Endothelial cell of umbilical vein (primary cell): ENCODE data around the gene NRXN3. TPM values are rescaled to one million over a fixed set of nuclear protein-coding genes. Genes with fewer than 3 reads are reported as not detected.

ENCODE experiments used
- BruUV-seq: library from RNA; stranded (reverse); fragments of 400-500 nt; replicated peaks from 2 replicates; lab custom pipeline; 2021; lab: Mats Ljungman, UMichigan
- CTCF ChIA-PET: fragments of 300-600, 350-600 bp; sonication (Branson Sonifier 250); formaldehyde crosslinking; loops from one replicate; lab custom pipeline; 2021; ENCODE audit warnings: antibody characterized with exemption, inconsistent platforms; lab: Charles Lee
- POLR2A ChIA-PET: fragments of 300-600, 350-600 bp; sonication (Branson Sonifier 250); formaldehyde crosslinking; loops from one replicate; lab custom pipeline; 2021; ENCODE audit warnings: antibody characterized with exemption, inconsistent platforms; lab: Charles Lee
- DNase-seq: peaks from one replicate; pipeline ENCODE4 v3.0.0-alpha.2; 2011; ENCODE audit warnings: low read depth, low spot score
- FAIRE-seq: peaks from 2 replicates; lab custom pipeline; 2011; peaks lifted over from hg19 to GRCh38; lab: Jason Lieb, UNC
- H2AFZ ChIP-seq: 2 replicates; pipeline ENCODE4 v1.6.0; 2012; ENCODE audit warnings: low read depth, low read length, control low read depth, inconsistent platforms
- H3K27ac ChIP-seq: 2 replicates; pipeline ENCODE4 v1.5.1; 2011; ENCODE audit warnings: low read depth, mild to moderate bottlenecking, control low read depth, low read length, moderate library complexity; ENCODE audit not compliant: insufficient read depth
- H3K27me3 ChIP-seq, 2 experiments: 2 replicates each; pipeline versions ENCODE4 v1.6.0 to v1.6.1; 2011; ENCODE audit warnings: low read length in 2 of 2, mixed read lengths in 1 of 2; ENCODE audit not compliant: control insufficient read depth in 2 of 2, insufficient read depth in 2 of 2
- H3K36me3 ChIP-seq, 2 experiments: 2 replicates in 1 of 2; 3 replicates in 1 of 2; pipeline ENCODE4 v1.5.1; 2011; ENCODE audit warnings: low read length in 2 of 2, mild to moderate bottlenecking in 1 of 2, moderate library complexity in 1 of 2; ENCODE audit not compliant: control insufficient read depth in 2 of 2, insufficient read depth in 2 of 2; ENCODE audit errors: extremely low read depth in 1 of 2
- H3K4me1 ChIP-seq: 3 replicates; pipeline ENCODE4 v1.5.1; 2011; ENCODE audit warnings: mild to moderate bottlenecking, low read length; ENCODE audit not compliant: control insufficient read depth, insufficient read depth; ENCODE audit errors: extremely low read depth
- H3K4me2 ChIP-seq: 2 replicates; pipeline ENCODE4 v1.6.1; 2011; ENCODE audit warnings: low read length, control low read depth, mixed read lengths; ENCODE audit not compliant: insufficient read depth
- H3K4me3 ChIP-seq, 3 experiments: fragments of 200-600 bp in 1 of 3; sonication (generic), shearing (Covaris generic) in 1 of 3; replicated peaks in 1 of 3; 2 replicates each; pipeline ENCODE4 v1.5.1; 2011 to 2016; ENCODE audit warnings: control low read depth in 3 of 3, low read length in 3 of 3, mild to moderate bottlenecking in 2 of 3, inconsistent platforms in 1 of 3, low read depth in 1 of 3, moderate library complexity in 1 of 3; ENCODE audit not compliant: insufficient read depth in 1 of 3
- H3K79me2 ChIP-seq: 2 replicates; pipeline ENCODE4 v1.6.0; 2012; ENCODE audit warnings: low read length, inconsistent platforms; ENCODE audit not compliant: control insufficient read depth, insufficient read depth
- H3K9ac ChIP-seq: replicated peaks from 2 replicates; pipeline ENCODE3; 2011; ENCODE audit warnings: low read length, control low read depth; ENCODE audit not compliant: insufficient read depth; ENCODE audit errors: extremely low read depth
- H3K9me1 ChIP-seq: replicated peaks from 3 replicates; pipeline ENCODE4 v1.6.0; 2011; ENCODE audit warnings: mild to moderate bottlenecking, low read length; ENCODE audit not compliant: control insufficient read depth, insufficient read depth; ENCODE audit errors: extremely low read depth
- H3K9me3 ChIP-seq: replicated peaks from 2 replicates; pipeline ENCODE4 v1.5.1; 2012; ENCODE audit warnings: low read length, inconsistent platforms; ENCODE audit not compliant: control insufficient read depth, insufficient read depth
- H4K20me1 ChIP-seq: replicated peaks from 2 replicates; pipeline ENCODE3; 2011; ENCODE audit warnings: mild to moderate bottlenecking, low read length; ENCODE audit not compliant: control insufficient read depth, insufficient read depth; ENCODE audit errors: extremely low read depth
- CTCF ChIP-seq, 2 donors: IDR thresholded peaks; 1 replicate in 1 of 2; 2 replicates in 1 of 2; pipeline ENCODE4 v1.5.1; 2011; ENCODE audit warnings: low read length in 2 of 2, mild to moderate bottlenecking in 2 of 2, moderate library complexity in 2 of 2, control low read depth in 1 of 2, inconsistent platforms in 1 of 2, low read depth in 1 of 2; ENCODE audit not compliant: insufficient read depth in 1 of 2; ENCODE audit errors: extremely low read depth in 1 of 2
- FOS ChIP-seq: IDR thresholded peaks from 2 replicates; pipeline ENCODE4 v1.6.1; 2011; ENCODE audit warnings: mild to moderate bottlenecking, low read length, moderate library complexity, borderline replicate concordance; ENCODE audit not compliant: insufficient read depth
- GATA2 ChIP-seq: IDR thresholded peaks from 2 replicates; pipeline ENCODE4 v1.7.0; 2011; ENCODE audit warnings: low read depth, mild to moderate bottlenecking, moderate library complexity, mixed read lengths, low read length; ENCODE audit not compliant: insufficient read length, insufficient read depth
- JUN ChIP-seq: IDR thresholded peaks from 2 replicates; pipeline ENCODE4 v1.6.1; 2011; ENCODE audit warnings: borderline replicate concordance, low read depth; ENCODE audit not compliant: insufficient read length, insufficient read depth
- MAX ChIP-seq: IDR thresholded peaks from 2 replicates; pipeline ENCODE4 v1.6.1; 2011; ENCODE audit not compliant: insufficient read depth, insufficient read length
- MYC ChIP-seq: IDR thresholded peaks from one replicate; pipeline ENCODE4 v1.6.1; 2011; ENCODE audit warnings: mild to moderate bottlenecking, low read depth, low read length
- POLR2A ChIP-seq: IDR thresholded peaks from 2 replicates; pipeline ENCODE4 v1.6.1; 2012; ENCODE audit warnings: low read depth, mild to moderate bottlenecking, control low read depth, low read length
- POLR2AphosphoS5 ChIP-seq: IDR thresholded peaks from 2 replicates; pipeline ENCODE4 v1.6.1; 2012; ENCODE audit warnings: low read depth, mild to moderate bottlenecking, control low read depth, low read length, moderate library complexity; ENCODE audit not compliant: insufficient read depth
- dilution Hi-C: fragments of 300-500 bp; cut with MboI; formaldehyde crosslinking; loops from one replicate; pipeline ENCODE4 v1.15.0; 2019; ENCODE audit warnings: low sequenced_read_pairs; ENCODE audit not compliant: extremely low pct_ligation_motif_present
- intact Hi-C: fragments of 100-400 bp; cut with micrococcal nuclease; formaldehyde crosslinking; loops from one replicate; pipeline ENCODE4 v1.10.0; 2022
- polyA plus RNA-seq, 4 experiments: library from polyadenylated mRNA; depleted of rRNA in 3 of 4; stranded (reverse) in 3 of 4; unstranded in 1 of 4; fragments of >200 nt; gene quantifications; 2 replicates each; pipeline versions ENCODE4 v1.2.1 to v1.2.3, GENCODE V29; 2011 to 2012; ENCODE audit warnings: missing spikeins in 1 of 4
- total RNA-seq: library from RNA; stranded (reverse); gene quantifications from 2 replicates; pipeline ENCODE4 v1.2.3, GENCODE V29; 2021

The NRXN3 gene
- total and polyA plus RNA-seq, 2 donors (not counting 3 experiments of a cell fraction or from before 2014, with no cell fraction given) = 0.72 to 4.2 TPM

GRCh38 chr14:78488938-78489337 is 318.8 kb downstream of the NRXN3 start:
- H3K9me3 ChIP-seq = no peaks in the 10 kb centered on the region
- FAIRE-seq = no peak
- H3K36me3 ChIP-seq = no peaks in the 10 kb centered on the region
- no peaks in the 10 kb centered on the region for H3K9me1 ChIP-seq
- intact Hi-C loops = no loop called here
- no peak overlapping the region for H3K27ac ChIP-seq
- H2AFZ ChIP-seq = no peak overlapping the region
- ChIA-PET POLR2A (no interaction called here), CTCF (no interaction called here)
- H3K4me2 ChIP-seq = no peak overlapping the region
- TF ChIP-seq POLR2A (no peak), CTCF (IDR thresholded peaks at IDR 0.05; ENCODE audit: extremely low read depth in 1 of 2, insufficient read depth in 1 of 2, low read depth in 1 of 2, low read length in 2 of 2) (no peak), FOS (no peak), JUN (no peak), MYC (no peak), MAX (no peak), POLR2AphosphoS5 (no peak), GATA2 (no peak)
- H3K79me2 ChIP-seq = no peaks in the 10 kb centered on the region
- H3K27me3 ChIP-seq = no peaks in the 10 kb centered on the region
- no peak for DNase-seq
- no peak overlapping the region for H3K4me3 ChIP-seq
- BruUV-seq = no TSS peak
- no peaks in the 10 kb centered on the region for H4K20me1 ChIP-seq
- H3K4me1 ChIP-seq = no peaks in the 10 kb centered on the region
- no peak overlapping the region for H3K9ac ChIP-seq
- dilution Hi-C loops = no loop called here
